Astrocyte of the cerebellum (primary cell): Measurements from ENCODE around the gene TNFSF12.

Source experiments
- DNase-seq: peaks from one replicate; pipeline ENCODE4 v3.0.0-alpha.2; 2011; ENCODE audit warnings: low read depth
- H3K4me3 ChIP-seq: 2 replicates; pipeline ENCODE4 v1.5.1; 2011; ENCODE audit warnings: mild to moderate bottlenecking, low read depth, low read length, moderate library complexity
- CTCF ChIP-seq: IDR thresholded peaks from 2 replicates; pipeline ENCODE4 v1.5.1; 2012; ENCODE audit warnings: low read length, low read depth, moderate library complexity, mild to moderate bottlenecking; ENCODE audit errors: missing control alignments
- in situ Hi-C: cut with HindIII; loops from 2 replicates; pipeline ENCODE4 v1.10.0; 2017; ENCODE audit warnings: low sequenced_read_pairs

Gene TNFSF12

GRCh38 chr17:7579001-7579833, 30.4 kb downstream of the TNFSF12 start, which contains the start of gene CD68:
CD68 (plus strand) TSS chr17:7579638; CDS start chr17:7579678, 40 bp downstream.
- H3K4me3 ChIP-seq: no peak within 1 kb of the TSS

DNA sequence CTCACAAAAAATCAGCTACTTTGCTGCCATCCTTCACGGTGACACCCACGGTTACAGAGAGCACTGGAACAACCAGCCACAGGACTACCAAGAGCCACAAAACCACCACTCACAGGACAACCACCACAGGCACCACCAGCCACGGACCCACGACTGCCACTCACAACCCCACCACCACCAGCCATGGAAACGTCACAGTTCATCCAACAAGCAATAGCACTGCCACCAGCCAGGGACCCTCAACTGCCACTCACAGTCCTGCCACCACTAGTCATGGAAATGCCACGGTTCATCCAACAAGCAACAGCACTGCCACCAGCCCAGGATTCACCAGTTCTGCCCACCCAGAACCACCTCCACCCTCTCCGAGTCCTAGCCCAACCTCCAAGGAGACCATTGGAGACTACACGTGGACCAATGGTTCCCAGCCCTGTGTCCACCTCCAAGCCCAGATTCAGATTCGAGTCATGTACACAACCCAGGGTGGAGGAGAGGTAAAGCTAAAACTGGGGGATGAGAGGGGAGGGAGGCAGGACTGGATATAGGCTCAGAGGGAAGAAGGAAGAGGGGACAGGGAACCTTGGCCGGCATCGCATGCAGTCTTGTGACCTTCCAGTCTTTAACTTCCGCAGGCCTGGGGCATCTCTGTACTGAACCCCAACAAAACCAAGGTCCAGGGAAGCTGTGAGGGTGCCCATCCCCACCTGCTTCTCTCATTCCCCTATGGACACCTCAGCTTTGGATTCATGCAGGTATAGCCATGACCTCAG, 31.2 kb downstream of the TNFSF12 start:
- DNase-seq: no peak
- no peak for TF ChIP-seq CTCF
- in situ Hi-C loops: no loop called here
- no peak overlapping the region for H3K4me3 ChIP-seq

More at GRCh38 chr17:7579001-7579833, 30.4 kb downstream of the TNFSF12 start, which contains the start of gene CD68:
- TF ChIP-seq CTCF: no peak
- in situ Hi-C loops: no loop called here
- no peak for DNase-seq

DNA sequence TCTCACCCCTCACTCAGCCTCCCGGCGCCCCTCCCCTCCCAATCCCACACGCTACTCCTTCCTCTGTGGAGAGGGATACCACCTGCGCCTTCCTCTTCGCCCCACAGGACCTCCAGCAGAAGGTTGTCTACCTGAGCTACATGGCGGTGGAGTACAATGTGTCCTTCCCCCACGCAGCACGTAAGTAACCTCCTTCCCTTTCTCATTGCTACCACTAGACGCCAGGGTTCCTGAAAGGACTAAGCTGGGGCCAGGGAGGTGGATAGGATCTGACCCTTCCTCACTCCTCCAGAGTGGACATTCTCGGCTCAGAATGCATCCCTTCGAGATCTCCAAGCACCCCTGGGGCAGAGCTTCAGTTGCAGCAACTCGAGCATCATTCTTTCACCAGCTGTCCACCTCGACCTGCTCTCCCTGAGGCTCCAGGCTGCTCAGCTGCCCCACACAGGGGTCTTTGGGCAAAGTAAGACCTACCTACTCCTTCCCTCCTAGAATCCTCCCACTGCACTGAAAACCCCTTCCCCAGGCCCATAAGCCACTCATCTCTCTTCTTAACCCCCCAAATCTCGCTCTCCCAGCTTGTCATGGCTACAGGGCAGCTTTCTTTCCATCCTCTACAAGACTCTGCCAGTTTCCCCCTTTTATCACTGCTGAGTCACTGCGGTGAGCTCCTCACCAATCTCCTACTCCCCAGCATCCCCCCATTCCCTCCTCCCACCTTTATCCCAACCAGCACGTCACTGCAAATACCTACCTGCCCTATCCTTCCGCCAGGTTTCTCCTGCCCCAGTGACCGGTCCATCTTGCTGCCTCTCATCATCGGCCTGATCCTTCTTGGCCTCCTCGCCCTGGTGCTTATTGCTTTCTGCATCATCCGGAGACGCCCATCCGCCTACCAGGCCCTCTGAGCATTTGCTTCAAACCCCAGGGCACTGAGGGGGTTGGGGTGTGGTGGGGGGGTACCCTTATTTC, 32.0 kb downstream of the TNFSF12 start:
- in situ Hi-C loops: no loop called here
- TF ChIP-seq CTCF: no peak
- no peak overlapping the region for H3K4me3 ChIP-seq
- DNase-seq: no peak

DNA sequence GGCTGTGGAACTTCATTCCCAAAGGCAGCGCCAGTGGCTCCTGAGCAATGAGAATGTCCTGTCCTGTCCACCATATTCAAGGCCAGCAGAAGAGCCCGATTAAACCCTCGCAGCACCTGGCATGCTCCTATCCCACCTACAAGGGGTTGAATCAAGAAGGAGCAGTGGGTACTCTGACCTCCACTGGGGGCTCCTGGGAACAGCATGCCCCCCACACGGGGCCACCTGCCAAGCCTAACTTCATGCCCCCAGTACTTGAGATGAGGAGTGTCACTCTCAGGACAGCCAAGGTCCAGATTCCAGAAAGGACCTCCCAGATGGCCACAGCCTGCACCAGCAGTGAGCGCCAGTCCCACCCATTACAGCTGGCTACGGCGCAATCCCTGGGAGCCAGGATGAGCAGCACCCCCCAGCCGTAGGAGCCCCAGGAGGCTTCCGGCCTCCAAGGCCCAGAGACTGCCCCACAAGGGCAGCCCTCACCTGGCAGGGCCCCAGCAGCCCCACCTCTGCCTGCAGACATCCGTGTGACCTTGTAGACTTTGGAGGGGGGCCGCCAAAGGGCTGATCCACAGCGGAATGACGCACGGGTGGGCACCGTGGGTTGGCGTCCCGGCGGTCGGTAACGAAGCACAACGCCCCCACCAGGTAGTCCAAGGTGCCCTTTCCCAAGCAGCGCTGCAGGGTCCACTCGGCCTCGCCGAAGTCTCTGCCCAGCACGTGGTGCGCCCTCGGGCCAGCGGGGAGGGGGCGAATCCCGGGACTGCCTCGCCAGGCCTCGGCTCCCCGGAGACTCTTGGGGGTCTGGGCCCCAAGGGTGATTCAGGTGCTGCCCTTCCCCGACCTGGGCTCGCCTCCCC, 33.8 kb downstream of the TNFSF12 start:
- in situ Hi-C loops: no loop called here
- no peak for DNase-seq
- H3K4me3 ChIP-seq: peak overlapping the region; percentile 69
- TF ChIP-seq CTCF: no peak

DNA sequence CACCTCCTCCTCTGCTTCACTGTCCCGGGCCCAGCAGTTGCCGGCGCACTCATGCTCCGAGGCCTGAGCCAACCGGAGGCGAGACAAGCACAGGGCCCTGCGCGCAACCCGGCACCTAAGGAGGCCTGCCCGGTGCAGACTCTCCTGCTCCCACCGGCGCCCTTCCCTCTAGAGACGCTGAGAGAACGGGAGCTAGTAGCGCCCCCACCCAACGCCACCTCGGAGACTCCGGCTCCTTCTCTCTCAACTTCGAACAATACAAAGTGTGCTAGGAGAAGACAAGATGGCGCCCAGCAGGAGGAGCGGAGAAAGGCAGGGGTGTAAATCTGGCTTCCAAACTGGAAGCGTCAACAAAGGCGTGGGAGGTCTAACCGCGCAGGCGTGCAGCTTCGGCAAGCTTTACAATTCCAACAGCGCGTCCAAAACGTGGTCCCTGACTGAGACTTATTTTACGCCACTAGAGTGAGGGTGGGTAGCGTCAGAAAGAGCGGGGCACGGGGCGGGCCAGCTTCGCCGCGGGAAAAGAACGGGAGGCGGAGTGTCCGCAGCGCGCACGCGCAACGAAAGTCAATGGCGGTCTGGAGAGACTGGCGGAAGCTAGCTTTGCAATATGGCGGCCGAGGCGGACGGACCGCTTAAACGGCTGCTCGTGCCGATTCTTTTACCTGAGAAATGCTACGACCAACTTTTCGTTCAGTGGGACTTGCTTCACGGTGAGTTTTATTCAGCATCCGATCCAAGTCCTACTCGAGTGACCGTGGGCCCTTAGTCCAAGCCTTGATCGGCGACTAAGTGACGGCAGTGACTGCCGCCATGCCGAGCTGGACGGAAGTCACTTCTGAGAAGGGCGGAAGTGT, 34.6 kb downstream of the TNFSF12 start, which contains the start of gene MPDU1:
MPDU1 (plus strand) TSS at position 600 of the 857 bp plus-strand sequence; CDS start at position 611, 11 bp downstream.
- peak; percentile 92 for DNase-seq
- in situ Hi-C loops: no loop called here
- TF ChIP-seq CTCF: no peak
- H3K4me3 ChIP-seq: peak within 1 kb of the TSS; percentile 69
